ENCODE data around the gene HMMR.

DNA sequence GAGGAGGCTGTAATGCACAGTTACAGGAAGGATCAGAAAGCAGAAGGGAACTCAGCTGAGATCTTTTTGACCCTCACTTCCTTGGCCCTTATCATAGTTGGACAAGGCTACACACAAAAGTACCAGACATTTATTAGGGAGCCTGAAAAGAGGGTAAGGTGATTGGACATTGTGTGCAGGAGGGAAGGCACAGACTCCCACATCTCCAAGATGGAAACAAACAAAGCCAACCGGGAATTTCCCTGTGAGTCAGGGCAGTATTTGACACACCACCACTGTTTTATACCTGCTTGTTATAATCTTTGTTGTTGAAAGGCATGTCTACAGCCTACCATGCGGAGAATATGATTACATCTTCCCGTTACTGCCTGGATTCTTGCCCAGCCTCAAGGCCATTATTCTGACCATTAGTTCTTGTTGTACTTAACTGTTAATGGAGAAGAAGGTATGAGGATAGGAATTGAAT lies 26.0 kb upstream of the HMMR start:
- TF ChIP-seq GATA2 (IDR thresholded peaks at IDR 0.05; ENCODE audit: low read depth, low read length): no peak
- no peak for TF ChIP-seq GATA3 (IDR thresholded peaks at IDR 0.05; ENCODE audit: low read depth, low read length)

All from SH-SY5Y (cell line).